Glomerular visceral epithelial cell (primary cell): ENCODE data around the gene GFY.

ENCODE experiments used
- DNase-seq: peaks from one replicate; pipeline ENCODE4 v3.0.0-alpha.2; 2016; ENCODE audit errors: extremely low spot score

The GFY gene

GRCh38 chr19:49408816-49409440, 16.3 kb upstream of the GFY start:
- peak; percentile 50 for DNase-seq

GRCh38 chr19:49409441-49410029, 15.7 kb upstream of the GFY start:
- DNase-seq: no peak

GRCh38 chr19:49411681-49412326, 13.4 kb upstream of the GFY start:
- no peak for DNase-seq

- DNase-seq: no peak
Observed at GRCh38 chr19:49413348-49413747, 11.8 kb upstream of the GFY start.

GRCh38 chr19:49414256-49414655, 10.9 kb upstream of the GFY start:
- DNase-seq: no peak

- DNase-seq: no peak
Observed at GRCh38 chr19:49415102-49415809, 9.9 kb upstream of the GFY start.

- no peak for DNase-seq
Observed at GRCh38 chr19:49415810-49416200, 9.4 kb upstream of the GFY start.

- no peak for DNase-seq
Observed at GRCh38 chr19:49417088-49417487, 8.1 kb upstream of the GFY start.

- no peak for DNase-seq
Observed at GRCh38 chr19:49418511-49418910, 6.7 kb upstream of the GFY start.

- DNase-seq: no peak
Observed at GRCh38 chr19:49419173-49419572, 6.0 kb upstream of the GFY start.

GRCh38 chr19:49420227-49420626, 5.0 kb upstream of the GFY start:
- no peak for DNase-seq

GRCh38 chr19:49421039-49421877, 3.9 kb upstream of the GFY start:
- peak; percentile 23 for DNase-seq

- no peak for DNase-seq
Observed at GRCh38 chr19:49421878-49422202, 3.3 kb upstream of the GFY start.

- DNase-seq: no peak
Observed at GRCh38 chr19:49422407-49423070, 2.6 kb upstream of the GFY start.

GRCh38 chr19:49423071-49423984, 1.9 kb upstream of the GFY start, which contains the start of gene PTH2:
TSS of gene PTH2 (minus strand) at chr19:49423441. CDS start at chr19:49423339, 102 bp downstream.
- no peak for DNase-seq

GRCh38 chr19:49423985-49424303, 1.2 kb upstream of the GFY start:
- DNase-seq: no peak

GRCh38 chr19:49425922-49426592, 869 bp downstream of the GFY start:
- peak; percentile 21 for DNase-seq

GRCh38 chr19:49427339-49427738, 2.2 kb downstream of the GFY start:
- DNase-seq: no peak

GRCh38 chr19:49427855-49428546, 2.8 kb downstream of the GFY start:
- DNase-seq: peak; percentile 30
